Measurements from ENCODE around the gene PRIMPOL. TPM values are rescaled to one million over a fixed set of nuclear protein-coding genes. Genes with fewer than 3 reads are reported as not detected.
A peak's percentile ranks its signal among the peaks of the same experiment; 100 is the strongest.

The PRIMPOL gene
- total RNA-seq, 2 experiments from 2014 or later: 17.7 to 18.1 TPM

GRCh38 chr4:184699941-184700340, 50.4 kb downstream of the PRIMPOL start:
- no peak for DNase-seq
- H3K9me3 Mint-ChIP-seq: no peaks in the 10 kb centered on the region
- no peak overlapping the region for H3K27ac Mint-ChIP-seq
- H3K4me3 Mint-ChIP-seq: no peak overlapping the region
- H3K27me3 Mint-ChIP-seq: no peaks in the 10 kb centered on the region
- H3K4me1 Mint-ChIP-seq: no peaks in the 10 kb centered on the region
- H3K36me3 Mint-ChIP-seq: peaks cover 57% of the 10 kb centered on the region

- Mint-ChIP-seq H3K9me3 (no peaks in the 10 kb centered on the region), H3K27ac (no peak overlapping the region), H3K4me1 (peaks cover 8% of the 10 kb centered on the region), H3K4me3 (no peak overlapping the region), H3K36me3 (peaks cover 60% of the 10 kb centered on the region), H3K27me3 (no peaks in the 10 kb centered on the region)
- no peak for DNase-seq
Measured at GRCh38 chr4:184702114-184702513, 52.6 kb downstream of the PRIMPOL start.

DNA sequence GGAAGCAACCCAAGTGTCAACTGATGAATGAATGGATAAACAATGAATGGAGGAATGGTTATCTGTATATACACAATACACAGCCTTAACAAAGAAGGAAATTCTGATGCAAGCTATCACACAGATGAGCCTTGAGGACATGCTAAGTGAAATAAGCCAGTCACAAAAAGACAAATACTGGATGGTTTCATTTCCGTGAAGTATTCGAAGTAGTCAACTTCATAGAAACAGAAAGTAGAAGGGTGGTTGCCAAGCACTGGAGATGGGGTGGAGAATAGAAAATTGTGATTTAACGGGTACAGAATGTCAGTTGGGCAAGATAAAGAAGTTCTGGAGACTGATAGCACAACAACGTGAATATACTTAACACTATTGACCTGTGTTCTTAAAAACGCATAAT, 56.2 kb downstream of the PRIMPOL start:
- no peak for DNase-seq
- H3K27me3 Mint-ChIP-seq: no peaks in the 10 kb centered on the region
- H3K27ac Mint-ChIP-seq: peak overlapping the region; percentile 31
- H3K9me3 Mint-ChIP-seq: no peaks in the 10 kb centered on the region
- peaks cover 70% of the 10 kb centered on the region for H3K36me3 Mint-ChIP-seq
- H3K4me3 Mint-ChIP-seq: no peak overlapping the region
- H3K4me1 Mint-ChIP-seq: peaks cover 8% of the 10 kb centered on the region

DNA sequence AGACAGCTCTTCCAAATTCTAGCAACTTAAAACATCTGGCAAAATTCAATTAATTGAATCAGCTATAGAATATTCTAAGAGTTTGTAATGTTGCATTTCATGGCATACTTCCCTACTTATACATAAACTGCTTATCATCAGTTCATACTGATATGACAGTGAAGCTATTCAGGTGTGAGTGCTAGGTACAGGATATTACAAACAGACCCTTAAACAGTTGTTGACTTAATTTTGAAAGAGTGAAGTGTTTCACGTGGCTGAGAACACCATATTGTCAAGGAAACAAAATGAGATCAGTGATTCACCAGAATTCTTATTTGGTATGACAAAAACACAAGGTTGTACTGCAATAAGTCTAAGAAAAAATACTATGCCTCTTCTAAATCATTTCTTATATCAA, 56.9 kb downstream of the PRIMPOL start:
- Mint-ChIP-seq H3K36me3 (peaks cover 69% of the 10 kb centered on the region), H3K4me1 (peaks cover 8% of the 10 kb centered on the region), H3K27ac (no peak overlapping the region), H3K9me3 (no peaks in the 10 kb centered on the region), H3K27me3 (no peaks in the 10 kb centered on the region), H3K4me3 (no peak overlapping the region)
- no peak for DNase-seq

DNA sequence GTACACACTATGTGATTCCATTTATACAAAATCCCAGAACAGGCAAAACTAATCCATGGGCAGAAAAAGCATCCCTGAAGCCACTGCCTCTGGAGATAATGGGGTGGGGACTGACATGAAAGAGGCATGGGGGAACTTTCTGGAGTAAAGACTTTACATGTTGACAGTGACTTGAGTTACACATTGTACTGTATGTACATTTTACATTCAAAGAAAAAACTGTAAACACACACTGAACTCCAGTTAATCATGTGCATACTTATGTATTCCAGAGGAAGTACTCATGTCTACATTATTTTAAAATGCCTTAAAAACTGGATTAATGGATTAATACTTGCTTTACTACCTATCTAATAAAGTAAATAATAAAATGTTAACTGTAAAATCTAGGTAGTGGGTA, 62.8 kb downstream of the PRIMPOL start:
- no peak for DNase-seq
- Mint-ChIP-seq H3K27me3 (no peaks in the 10 kb centered on the region), H3K4me1 (no peaks in the 10 kb centered on the region), H3K9me3 (no peaks in the 10 kb centered on the region), H3K27ac (no peak overlapping the region), H3K4me3 (no peak overlapping the region), H3K36me3 (peaks cover 65% of the 10 kb centered on the region)

DNA sequence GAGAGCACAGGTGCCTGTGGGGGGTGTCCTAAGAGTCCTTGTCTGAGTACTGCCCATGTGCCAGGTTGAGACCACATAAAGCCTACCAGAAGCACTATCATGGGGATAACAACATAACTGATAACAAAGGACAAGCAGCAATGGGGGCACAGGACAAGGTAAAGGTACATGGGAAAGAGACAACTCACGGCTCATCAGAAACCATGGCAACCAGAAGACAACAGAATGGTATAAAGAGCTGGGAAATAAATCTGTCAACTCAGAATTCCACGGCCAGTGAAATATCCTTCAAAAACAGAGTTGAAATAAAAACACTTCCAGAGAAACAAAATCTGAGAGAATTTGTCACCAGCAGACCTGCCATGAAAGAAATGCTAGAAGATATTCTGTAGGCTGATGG, 64.3 kb downstream of the PRIMPOL start:
- H3K9me3 Mint-ChIP-seq: no peaks in the 10 kb centered on the region
- peaks cover 67% of the 10 kb centered on the region for H3K36me3 Mint-ChIP-seq
- H3K4me1 Mint-ChIP-seq: no peaks in the 10 kb centered on the region
- no peaks in the 10 kb centered on the region for H3K27me3 Mint-ChIP-seq
- H3K4me3 Mint-ChIP-seq: no peak overlapping the region
- DNase-seq: no peak
- no peak overlapping the region for H3K27ac Mint-ChIP-seq

- no peaks in the 10 kb centered on the region for H3K27me3 Mint-ChIP-seq
- no peak overlapping the region for H3K27ac Mint-ChIP-seq
- H3K4me3 Mint-ChIP-seq: no peak overlapping the region
- no peak for DNase-seq
- no peaks in the 10 kb centered on the region for H3K4me1 Mint-ChIP-seq
- H3K36me3 Mint-ChIP-seq: peaks cover 71% of the 10 kb centered on the region
- H3K9me3 Mint-ChIP-seq: peaks cover 5% of the 10 kb centered on the region
Measured at GRCh38 chr4:184715526-184715925, 66.0 kb downstream of the PRIMPOL start.

- Mint-ChIP-seq H3K27me3 (no peaks in the 10 kb centered on the region), H3K4me3 (no peak overlapping the region), H3K4me1 (peaks cover 7% of the 10 kb centered on the region), H3K27ac (no peak overlapping the region), H3K36me3 (peaks cover 86% of the 10 kb centered on the region), H3K9me3 (peaks cover 19% of the 10 kb centered on the region)
- DNase-seq: no peak
Measured at GRCh38 chr4:184719407-184719806, 69.9 kb downstream of the PRIMPOL start.

DNA sequence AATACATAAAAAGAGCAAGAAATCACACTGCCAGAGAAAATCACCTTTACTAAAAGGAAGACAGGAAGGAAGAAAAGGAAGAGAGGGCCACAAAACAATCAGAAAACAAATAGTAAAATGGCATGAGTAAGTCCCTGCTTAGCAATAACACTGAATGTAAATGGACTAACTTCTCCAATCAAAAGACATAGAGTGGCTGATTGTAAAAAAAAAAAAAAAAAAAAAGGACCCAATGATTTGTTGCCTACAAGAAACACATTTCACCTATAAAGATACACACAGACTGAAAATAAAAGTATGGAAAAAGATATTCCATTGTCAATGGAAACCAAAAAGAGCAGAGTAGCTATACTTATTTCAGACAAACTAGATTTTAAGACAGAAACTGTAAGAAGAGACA, 71.7 kb downstream of the PRIMPOL start:
- no peak for DNase-seq
- Mint-ChIP-seq H3K36me3 (peaks cover 85% of the 10 kb centered on the region), H3K9me3 (peaks cover 19% of the 10 kb centered on the region), H3K4me1 (peaks cover 7% of the 10 kb centered on the region), H3K4me3 (no peak overlapping the region), H3K27me3 (no peaks in the 10 kb centered on the region), H3K27ac (no peak overlapping the region)

- H3K27ac Mint-ChIP-seq: no peak overlapping the region
- H3K4me3 Mint-ChIP-seq: no peak overlapping the region
- H3K27me3 Mint-ChIP-seq: no peaks in the 10 kb centered on the region
- no peak for DNase-seq
- H3K9me3 Mint-ChIP-seq: peaks cover 19% of the 10 kb centered on the region
- peaks cover 88% of the 10 kb centered on the region for H3K36me3 Mint-ChIP-seq
- H3K4me1 Mint-ChIP-seq: peaks cover 7% of the 10 kb centered on the region
Measured at GRCh38 chr4:184722798-184723197, 73.3 kb downstream of the PRIMPOL start.

DNA sequence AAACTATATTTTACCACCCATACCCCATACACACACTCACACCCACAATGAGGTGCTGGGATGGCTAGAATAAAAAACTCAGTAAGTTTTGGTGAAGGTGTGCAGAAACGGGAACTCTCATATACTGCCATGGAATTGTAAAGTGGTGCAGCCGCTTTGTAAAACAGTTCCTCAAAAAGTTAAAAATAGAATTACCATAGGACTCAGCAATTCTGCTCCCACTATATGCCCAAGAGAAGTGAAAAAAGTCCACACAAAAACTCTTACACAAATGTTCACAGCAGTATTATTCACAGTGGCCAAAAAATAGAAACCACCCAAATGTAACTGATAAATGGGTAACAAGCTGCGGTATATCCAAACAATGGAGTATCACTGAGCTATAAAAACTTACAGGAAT, 77.9 kb downstream of the PRIMPOL start:
- Mint-ChIP-seq H3K27me3 (no peaks in the 10 kb centered on the region), H3K4me1 (peaks cover 7% of the 10 kb centered on the region), H3K9me3 (no peaks in the 10 kb centered on the region), H3K27ac (no peak overlapping the region), H3K4me3 (no peak overlapping the region), H3K36me3 (peaks cover 75% of the 10 kb centered on the region)
- no peak for DNase-seq

- no peak overlapping the region for H3K4me3 Mint-ChIP-seq
Measured at GRCh38 chr4:184728858-184729257, 79.3 kb downstream of the PRIMPOL start.

DNA sequence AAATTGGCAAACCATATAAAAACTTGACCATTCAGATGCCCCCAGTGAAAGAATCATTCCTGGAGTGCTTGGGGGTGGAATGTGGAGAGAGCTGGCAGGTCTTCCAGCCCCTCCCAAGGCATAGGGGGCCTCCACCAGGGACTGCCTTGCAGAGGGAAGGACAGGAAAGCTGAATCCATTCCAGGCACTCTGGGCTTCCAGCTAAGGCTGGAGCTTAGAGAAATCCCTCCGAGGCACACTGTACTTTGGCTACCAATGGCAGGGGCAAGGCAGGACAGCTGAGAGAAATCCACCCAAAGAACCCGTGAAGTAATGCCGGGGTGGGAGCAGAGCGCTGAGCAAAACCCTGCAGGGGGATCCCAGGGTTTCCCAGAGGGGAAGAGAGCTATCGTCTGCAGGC, 80.4 kb downstream of the PRIMPOL start:
- Mint-ChIP-seq H3K27ac (no peak overlapping the region), H3K27me3 (peaks cover 4% of the 10 kb centered on the region), H3K9me3 (no peaks in the 10 kb centered on the region), H3K36me3 (peaks cover 57% of the 10 kb centered on the region), H3K4me1 (peaks cover 15% of the 10 kb centered on the region), H3K4me3 (no peak overlapping the region)
- DNase-seq: no peak

More at GRCh38 chr4:184728858-184729257, 79.3 kb downstream of the PRIMPOL start:
- Mint-ChIP-seq H3K36me3 (peaks cover 68% of the 10 kb centered on the region), H3K9me3 (no peaks in the 10 kb centered on the region), H3K27ac (no peak overlapping the region), H3K4me1 (peaks cover 12% of the 10 kb centered on the region), H3K27me3 (peaks cover 4% of the 10 kb centered on the region)
- no peak for DNase-seq

GRCh38 chr4:184731056-184731455, 81.5 kb downstream of the PRIMPOL start:
- peaks cover 50% of the 10 kb centered on the region for H3K36me3 Mint-ChIP-seq
- no peak overlapping the region for H3K4me3 Mint-ChIP-seq
- H3K4me1 Mint-ChIP-seq: peaks cover 15% of the 10 kb centered on the region
- no peak for DNase-seq
- no peaks in the 10 kb centered on the region for H3K9me3 Mint-ChIP-seq
- H3K27me3 Mint-ChIP-seq: peaks cover 4% of the 10 kb centered on the region
- no peak overlapping the region for H3K27ac Mint-ChIP-seq

GRCh38 chr4:184732126-184732525, 82.6 kb downstream of the PRIMPOL start:
- peaks cover 4% of the 10 kb centered on the region for H3K27me3 Mint-ChIP-seq
- H3K4me1 Mint-ChIP-seq: peaks cover 15% of the 10 kb centered on the region

GRCh38 chr4:184733654-184734524, 84.4 kb downstream of the PRIMPOL start, which contains the start of gene CENPU:
TSS of gene CENPU (minus strand) at chr4:184734096. CDS start at chr4:184734062, 34 bp downstream.
- Mint-ChIP-seq H3K27ac (peak within 1 kb of the TSS; percentile 93), H3K27me3 (peaks cover 4% of the 10 kb centered on the region), H3K36me3 (peaks cover 26% of the 10 kb centered on the region), H3K4me1 (peaks cover 15% of the 10 kb centered on the region), H3K9me3 (no peaks in the 10 kb centered on the region), H3K4me3 (peak within 1 kb of the TSS; percentile 98)
- peak; percentile 98 for DNase-seq

More at GRCh38 chr4:184732126-184732525, 82.6 kb downstream of the PRIMPOL start:
- Mint-ChIP-seq H3K4me3 (peak overlapping the region; percentile 98), H3K36me3 (peaks cover 41% of the 10 kb centered on the region), H3K9me3 (no peaks in the 10 kb centered on the region), H3K27ac (peak overlapping the region; percentile 16)
- DNase-seq: no peak
